ENCODE measurements around the gene ITGA3. TPM values are rescaled to one million over a fixed set of nuclear protein-coding genes. Genes with fewer than 3 reads are reported as not detected.
"Not testable (repeated sequence)": the region's sequence is repeated elsewhere in the genome, so short reads cannot be mapped to it uniquely, and the experiment has no call there.

Gene ITGA3
- total RNA-seq, 1 donor from 2014 or later, result 83.1 TPM

DNA sequence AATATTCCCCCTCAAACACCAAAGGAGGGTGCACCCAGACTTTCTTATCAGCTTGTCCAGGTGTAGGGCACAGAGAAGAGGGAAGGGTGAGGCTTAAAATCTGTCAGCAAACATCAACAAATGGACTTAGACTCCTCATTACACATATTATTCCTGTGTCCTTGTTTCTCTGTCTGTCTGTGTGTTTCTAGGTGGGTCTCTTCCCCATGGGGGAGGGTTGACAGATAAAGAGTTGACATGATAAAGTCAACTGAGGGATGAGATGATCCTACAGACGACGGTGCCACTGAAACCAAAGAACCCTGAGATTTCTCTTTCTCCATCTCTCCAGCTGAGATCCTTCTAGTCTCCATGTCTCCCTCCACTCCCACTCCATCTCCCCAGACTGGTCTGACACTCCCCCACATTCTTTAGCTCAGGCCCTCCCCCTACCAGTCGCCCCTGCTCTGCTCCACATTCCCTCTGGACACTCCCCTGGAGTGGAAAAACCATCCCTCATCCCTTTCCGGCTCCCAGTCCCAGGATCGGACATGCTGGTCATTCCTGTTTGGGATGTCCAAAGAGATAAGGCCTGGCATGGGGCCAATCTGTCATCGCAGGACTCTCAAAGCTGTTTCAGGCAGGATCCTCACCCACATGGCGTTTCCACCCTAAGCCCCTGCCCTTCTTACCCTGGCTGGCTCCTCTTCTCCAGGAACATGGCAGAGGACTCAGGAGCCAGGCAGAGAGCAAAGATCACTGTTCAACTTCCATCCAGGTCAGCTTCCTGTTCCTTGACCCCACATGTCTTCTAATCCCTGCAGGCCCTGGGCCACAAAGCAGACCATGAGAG lies 2.9 kb upstream of the ITGA3 start:
- no peak for ATAC-seq

GRCh38 chr17:50053654-50053960 lies 2.3 kb upstream of the ITGA3 start:
- no peak for ATAC-seq

DNA sequence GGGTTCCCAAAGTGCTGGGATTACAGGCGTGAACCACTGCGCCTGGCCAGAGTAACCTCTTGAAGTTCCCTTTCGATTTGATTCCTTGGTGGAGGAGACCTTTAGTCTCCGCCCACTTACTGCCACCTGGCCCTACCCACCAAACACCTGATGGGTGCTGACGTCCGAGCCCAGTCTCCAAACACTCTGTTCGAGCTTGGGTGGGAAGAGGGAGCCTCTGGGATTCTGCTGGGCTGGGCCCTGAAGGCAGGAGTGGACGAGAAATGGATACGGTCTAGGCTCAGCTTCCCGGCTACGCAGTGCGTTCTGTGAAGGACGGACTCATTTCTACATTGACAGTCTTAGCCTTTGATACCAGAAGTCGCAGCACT lies 870 bp upstream of the ITGA3 start:
- peak; percentile 61 for ATAC-seq

GRCh38 chr17:50056217-50056960 lies 479 bp downstream of the ITGA3 start:
- ATAC-seq, result peak; percentile 15

DNA sequence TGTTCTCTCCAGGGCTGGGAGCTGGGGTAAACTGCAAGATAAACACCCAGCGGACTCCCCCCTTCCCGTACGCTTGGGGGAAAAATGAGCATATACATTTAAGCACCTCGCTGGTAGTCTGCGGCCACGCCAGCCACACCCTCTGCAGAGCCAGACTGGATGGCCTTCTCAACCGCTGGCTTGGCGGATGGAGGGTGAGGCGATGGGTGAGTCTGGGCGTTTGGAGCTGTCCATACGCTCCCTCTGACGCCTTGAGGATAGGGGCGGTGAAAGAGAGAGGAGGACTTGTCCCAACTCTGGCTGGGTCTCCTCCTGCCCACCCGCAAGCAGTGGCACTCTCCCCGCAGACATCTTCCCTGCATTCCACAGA lies 1.0 kb downstream of the ITGA3 start:
- peak; percentile 24 for ATAC-seq

- no peak for ATAC-seq
Observed at GRCh38 chr17:50057521-50057991, 1.6 kb downstream of the ITGA3 start.

GRCh38 chr17:50058296-50058953 lies 2.5 kb downstream of the ITGA3 start:
- no peak for ATAC-seq

DNA sequence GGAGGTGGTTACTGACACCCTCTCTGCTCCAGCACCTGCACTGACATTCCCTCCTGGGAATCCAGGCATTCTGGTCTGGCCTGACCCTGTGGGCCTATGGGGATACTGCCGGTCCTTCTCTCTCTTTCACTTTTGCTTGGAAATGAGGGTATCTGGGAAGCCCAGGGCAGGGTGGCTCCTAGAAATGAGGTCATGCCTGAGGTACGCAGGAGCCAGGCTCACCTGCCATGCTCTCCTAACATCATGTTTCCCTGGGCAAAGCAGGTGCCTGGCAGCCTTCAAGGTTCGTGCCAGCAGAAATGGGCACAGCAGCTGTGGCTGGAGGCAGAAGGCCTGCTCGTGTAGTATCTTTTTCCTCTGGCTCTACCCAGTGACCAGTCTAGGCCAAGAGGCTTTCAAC lies 3.3 kb downstream of the ITGA3 start:
- no peak for ATAC-seq

- ATAC-seq, result no peak
Observed at GRCh38 chr17:50059759-50060273, 3.9 kb downstream of the ITGA3 start.

- no peak for ATAC-seq
Observed at GRCh38 chr17:50060951-50061712, 5.2 kb downstream of the ITGA3 start.

DNA sequence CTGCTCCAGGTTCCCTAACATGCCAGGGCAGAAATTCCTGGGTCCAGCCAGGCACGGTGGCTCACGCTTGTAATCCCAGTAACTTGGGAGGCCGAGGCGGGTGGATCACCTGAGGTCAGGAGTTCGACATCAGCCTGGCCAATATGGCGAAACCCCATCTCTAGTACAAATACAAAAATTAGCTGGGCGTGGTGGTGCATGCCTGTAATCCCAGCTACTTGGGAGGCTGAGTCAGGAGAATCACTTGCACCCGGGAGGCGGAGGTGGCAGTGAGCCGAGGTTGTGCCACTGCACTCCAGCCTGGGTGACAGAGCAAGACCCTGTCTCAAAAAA lies 5.8 kb downstream of the ITGA3 start:
- ATAC-seq, result not testable (repeated sequence)

GRCh38 chr17:50062293-50063243 lies 6.7 kb downstream of the ITGA3 start:
- ATAC-seq, result peak; percentile 94

DNA sequence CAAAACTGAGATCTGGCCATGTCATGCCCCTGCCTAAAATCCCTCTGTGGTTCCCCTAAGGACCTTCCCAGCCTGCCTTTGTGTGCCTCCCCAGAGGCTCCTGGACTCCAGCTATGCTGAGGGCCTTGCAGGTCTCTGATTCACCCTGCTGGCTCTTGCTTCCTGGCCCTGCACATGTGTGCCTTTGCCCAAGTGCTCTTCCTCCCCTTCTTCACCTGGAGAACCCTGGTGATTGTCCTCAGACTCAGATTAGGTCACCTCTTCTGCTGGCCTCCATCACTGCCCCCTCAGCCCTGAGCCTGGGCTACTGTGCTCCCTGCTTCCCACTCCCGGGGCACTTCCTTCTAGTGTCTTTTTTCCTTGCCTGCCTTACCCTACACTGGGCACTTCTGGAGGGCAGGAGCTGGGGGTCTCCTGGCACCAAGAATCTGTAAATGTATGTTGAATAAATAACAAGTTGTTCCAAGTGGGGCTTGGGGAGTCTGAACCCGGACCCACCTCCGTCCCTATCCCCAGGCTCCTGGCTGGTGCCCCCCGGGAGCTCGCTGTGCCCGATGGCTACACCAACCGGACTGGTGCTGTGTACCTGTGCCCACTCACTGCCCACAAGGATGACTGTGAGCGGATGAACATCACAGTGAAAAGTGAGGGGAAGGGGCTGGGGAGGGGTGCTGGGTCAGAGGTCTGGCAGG lies 7.8 kb downstream of the ITGA3 start:
- no peak for ATAC-seq

GRCh38 chr17:50064253-50065001 lies 8.5 kb downstream of the ITGA3 start:
- ATAC-seq, result peak; percentile 65

DNA sequence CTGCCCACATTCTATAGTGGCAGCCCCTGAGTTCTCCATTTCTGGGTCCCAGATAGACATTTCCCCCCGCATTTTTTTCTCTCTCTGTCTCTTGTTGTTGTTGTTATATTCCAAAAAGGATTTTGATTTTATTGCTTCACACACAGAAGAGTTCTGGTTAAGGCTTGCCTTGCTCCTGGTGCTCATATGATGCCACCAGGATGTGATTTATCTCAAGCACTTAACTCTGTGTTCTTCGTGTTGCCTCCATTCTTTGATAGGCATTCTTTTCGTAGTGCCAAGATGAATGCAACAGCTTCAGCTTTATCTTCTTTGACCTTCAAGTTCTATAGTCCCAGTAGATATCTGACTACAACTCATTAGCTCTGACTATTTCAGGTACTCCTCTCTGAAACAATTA lies 9.1 kb downstream of the ITGA3 start:
- no peak for ATAC-seq

DNA sequence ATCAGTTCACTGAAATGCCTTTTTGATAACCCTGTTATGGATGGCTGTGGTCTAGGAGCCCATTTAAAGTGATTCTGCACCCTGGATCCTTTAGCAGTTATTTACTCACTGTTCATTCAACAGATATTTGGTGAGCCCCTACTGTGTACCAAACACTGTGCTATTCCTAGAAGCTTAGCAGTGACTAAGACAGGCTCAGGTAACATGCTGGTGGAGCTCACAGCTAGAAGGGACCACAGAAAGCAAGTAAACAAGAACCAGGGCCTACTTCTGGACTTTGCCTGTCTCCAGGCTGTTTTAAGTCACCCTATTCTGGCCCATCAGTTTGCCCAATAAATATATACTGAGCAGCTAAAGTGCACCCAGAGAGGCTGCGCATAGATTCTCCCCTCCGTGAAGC lies 11.1 kb downstream of the ITGA3 start:
- no peak for ATAC-seq

DNA sequence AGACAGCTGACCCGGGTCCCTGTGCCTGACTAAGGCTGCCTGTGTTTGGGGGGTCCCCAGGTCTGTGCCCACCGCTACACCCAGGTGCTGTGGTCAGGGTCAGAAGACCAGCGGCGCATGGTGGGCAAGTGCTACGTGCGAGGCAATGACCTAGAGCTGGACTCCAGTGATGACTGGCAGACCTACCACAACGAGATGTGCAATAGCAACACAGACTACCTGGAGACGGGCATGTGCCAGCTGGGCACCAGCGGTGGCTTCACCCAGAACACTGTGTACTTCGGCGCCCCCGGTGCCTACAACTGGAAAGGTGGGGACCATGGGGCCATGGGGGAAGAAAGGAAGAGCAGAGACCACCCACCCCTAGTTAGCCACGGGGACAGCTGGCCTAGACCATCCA lies 12.1 kb downstream of the ITGA3 start:
- ATAC-seq, result no peak

GRCh38 chr17:50070908-50071680 lies 15.2 kb downstream of the ITGA3 start:
- ATAC-seq, result no peak

- ATAC-seq, result no peak
Observed at GRCh38 chr17:50071692-50072091, 15.8 kb downstream of the ITGA3 start.
